A549 (cell line): ENCODE results near the gene HTRA3. TPM values are rescaled to one million over a fixed set of nuclear protein-coding genes. Genes with fewer than 3 reads are reported as not detected.

Experiments used
- ATAC-seq, 2 experiments: fragments of 200-7000 bp in 1 of 2; fragments of >200 bp in 1 of 2; cut with Nextera tagmentation in 1 of 2; cut with Tn5 transposase in 1 of 2; 3 replicates each; pipeline versions ENCODE4 v1.8.0 to v1.9.1; 2018 to 2020; ENCODE audit warnings: mild to moderate bottlenecking in 1 of 2, moderate library complexity in 1 of 2
- CTCF ChIA-PET: fragments of 300-600 bp; sonication (Branson Sonifier 250); formaldehyde crosslinking; extraction: SDS; loops from one replicate; lab custom pipeline; 2021; ENCODE audit warnings: antibody characterized with exemption, inconsistent platforms; lab: Yijun Ruan, JAX
- POLR2A ChIA-PET: fragments of 350-600 bp; formaldehyde crosslinking; extraction: SDS; loops from one replicate; lab custom pipeline; 2021; ENCODE audit warnings: antibody characterized with exemption, inconsistent platforms; lab: Yijun Ruan, JAX
- DNase-seq, 2 experiments: peaks; one replicate each; pipeline versions ENCODE4 v3.0.0 to v3.0.0-alpha.2; 2011 to 2016; ENCODE audit warnings: low read depth in 1 of 2, low spot score in 1 of 2
- FAIRE-seq: peaks from 2 replicates; lab custom pipeline; 2011; peaks lifted over from hg19 to GRCh38; lab: Jason Lieb, UNC
- H3K27ac ChIP-seq, 2 experiments: fragments of >200 bp; sonication (Bioruptor Twin); formaldehyde crosslinking; 3 replicates each; pipeline ENCODE4 v1.5.1; 2016 to 2017
- H3K4me1 ChIP-seq: fragments of >200 bp; sonication (Bioruptor Twin); formaldehyde crosslinking; 3 replicates; pipeline ENCODE4 v1.6.1; 2016
- H3K4me2 ChIP-seq: fragments of >200 bp; sonication (Bioruptor Twin); formaldehyde crosslinking; 3 replicates; pipeline ENCODE4 v1.6.1; 2016
- H3K4me3 ChIP-seq: fragments of >200 bp; sonication (Bioruptor Twin); formaldehyde crosslinking; 3 replicates; pipeline ENCODE4 v1.5.1; 2016
- H3K9me3 ChIP-seq: fragments of >200 bp; sonication (Bioruptor Twin); formaldehyde crosslinking; 3 replicates; pipeline ENCODE4 v1.6.1; 2016
- CBX2 ChIP-seq: fragments of 200-600 bp; sonication (generic); IDR thresholded peaks from 2 replicates; pipeline ENCODE4 v1.6.1; 2016; ENCODE audit warnings: low read depth, mild to moderate bottlenecking, borderline replicate concordance
- CBX8 ChIP-seq: fragments of 200-600 bp; sonication (generic); IDR thresholded peaks from 2 replicates; pipeline ENCODE4 v1.6.1; 2016
- CEBPB ChIP-seq, 2 experiments: fragments of >200 bp in 1 of 2; sonication (Bioruptor Twin) in 1 of 2; formaldehyde crosslinking in 1 of 2; IDR thresholded peaks; 2 replicates each; pipeline ENCODE4 v1.6.1; 2012 to 2016
- CHD2 ChIP-seq: fragments of 150-350 bp; IDR thresholded peaks from 2 replicates; pipeline ENCODE4 v1.6.1; 2014; ENCODE audit warnings: low read length; ENCODE audit not compliant: partially characterized antibody
- CHD4 ChIP-seq: fragments of 200-600 bp; sonication (generic); IDR thresholded peaks from 2 replicates; pipeline ENCODE4 v1.6.1; 2016; ENCODE audit warnings: antibody characterized with exemption, mild to moderate bottlenecking, borderline replicate concordance
- EHF ChIP-seq: fragments of 250-450 bp; sonication (Bioruptor Pico); IDR thresholded peaks from 2 replicates; pipeline ENCODE4 v1.5.0; 2020; ENCODE audit warnings: mild to moderate bottlenecking
- EHMT2 ChIP-seq: fragments of 200-600 bp; sonication (generic); IDR thresholded peaks from 2 replicates; pipeline ENCODE4 v1.6.1; 2016; ENCODE audit warnings: antibody characterized with exemption, low read depth, mild to moderate bottlenecking, moderate library complexity
- ESRRA ChIP-seq: fragments of 150-350 bp; IDR thresholded peaks from 2 replicates; pipeline ENCODE4 v1.6.1; 2014; ENCODE audit warnings: mild to moderate bottlenecking, low read length, borderline replicate concordance
- FOSL2 ChIP-seq, 2 experiments: fragments of 450-650 bp in 1 of 2; fragments of >200 bp in 1 of 2; sonication (Bioruptor Twin) in 1 of 2; formaldehyde crosslinking; IDR thresholded peaks; 2 replicates each; pipeline versions ENCODE4 v1.5.0 to v1.6.1; 2016 to 2020; ENCODE audit warnings: mild to moderate bottlenecking in 1 of 2, moderate library complexity in 1 of 2
- FOXS1 ChIP-seq: fragments of 250-450 bp; sonication (Bioruptor Pico); IDR thresholded peaks from 2 replicates; pipeline ENCODE4 v1.5.0; 2020; ENCODE audit warnings: mild to moderate bottlenecking, moderate library complexity
- GATA3 ChIP-seq: IDR thresholded peaks from 2 replicates; pipeline ENCODE4 v1.6.1; 2012; ENCODE audit warnings: borderline replicate concordance
- HEYL ChIP-seq: fragments of 250-450 bp; sonication (Bioruptor Pico); IDR thresholded peaks from 2 replicates; pipeline ENCODE4 v1.8.0; 2021; ENCODE audit warnings: mild to moderate bottlenecking, moderate library complexity
- HOXA7 ChIP-seq: fragments of 250-450 bp; sonication (Bioruptor Pico); IDR thresholded peaks from 2 replicates; pipeline ENCODE4 v1.5.0; 2020; ENCODE audit warnings: mild to moderate bottlenecking, moderate library complexity
- JUN ChIP-seq, 2 experiments: fragments of >200 bp; sonication (Bioruptor Twin); formaldehyde crosslinking; IDR thresholded peaks; 2 replicates in 1 of 2; 3 replicates in 1 of 2; pipeline ENCODE4 v1.6.1; 2016 to 2017
- JUNB ChIP-seq: fragments of >200 bp; sonication (Bioruptor Twin); formaldehyde crosslinking; IDR thresholded peaks from 2 replicates; pipeline ENCODE4 v1.6.1; 2016
- KDM1A ChIP-seq: fragments of 200-600 bp; sonication (generic); IDR thresholded peaks from 2 replicates; pipeline ENCODE4 v1.6.1; 2016; ENCODE audit warnings: low read depth, mild to moderate bottlenecking
- KDM5A ChIP-seq: fragments of 200-600 bp; sonication (generic); IDR thresholded peaks from 2 replicates; pipeline ENCODE4 v1.6.1; 2016; ENCODE audit warnings: antibody characterized with exemption, mild to moderate bottlenecking
- MYC ChIP-seq: IDR thresholded peaks from 2 replicates; pipeline ENCODE4 v1.6.1; 2012; ENCODE audit warnings: mild to moderate bottlenecking, inconsistent platforms, low read length, improper control_type of control experiment, borderline replicate concordance
- NFE2L2 ChIP-seq: fragments of 150-350 bp; conservative IDR thresholded peaks from 2 replicates; pipeline ENCODE4 v1.6.1; 2014; ENCODE audit warnings: low read length
- PHF8 ChIP-seq: fragments of 200-600 bp; sonication (generic); IDR thresholded peaks from 2 replicates; pipeline ENCODE4 v1.6.1; 2016; ENCODE audit warnings: low read depth, mild to moderate bottlenecking, antibody characterized with exemption, moderate library complexity, borderline replicate concordance
- RARB ChIP-seq: fragments of 250-450 bp; sonication (Bioruptor Pico); IDR thresholded peaks from 2 replicates; pipeline ENCODE4 v1.8.0; 2021; ENCODE audit warnings: mild to moderate bottlenecking, moderate library complexity
- RCOR1 ChIP-seq: fragments of 150-350 bp; IDR thresholded peaks from 2 replicates; pipeline ENCODE4 v1.6.1; 2014; ENCODE audit warnings: antibody characterized with exemption, low read length, low read depth
- SMC3 ChIP-seq: fragments of >200 bp; sonication (Bioruptor Twin); formaldehyde crosslinking; IDR thresholded peaks from 3 replicates; pipeline ENCODE4 v1.6.1; 2018; ENCODE audit warnings: inconsistent platforms
- SREBF2 ChIP-seq: fragments of 450-650 bp; IDR thresholded peaks from 2 replicates; pipeline ENCODE4 v1.6.1; 2014; ENCODE audit warnings: mild to moderate bottlenecking, moderate library complexity
- TP53 ChIP-seq: fragments of 250-450 bp; sonication (Bioruptor Pico); IDR thresholded peaks from 2 replicates; pipeline ENCODE4 v1.5.0; 2021; ENCODE audit warnings: mild to moderate bottlenecking, moderate library complexity
- ZNF302 ChIP-seq: fragments of 250-450 bp; sonication (Bioruptor Pico); IDR thresholded peaks from 2 replicates; pipeline ENCODE4 v1.9.0; 2021; ENCODE audit warnings: inconsistent platforms, mild to moderate bottlenecking, moderate library complexity
- WGBS: methylation state at CpG from one replicate; pipeline ENCODE4 v1.1.6; 2017; ENCODE audit errors: missing lambda C conversion rate; 5-methylcytosine and 5-hydroxymethylcytosine counted together
- polyA plus RNA-seq, 4 experiments: library from polyadenylated mRNA; depleted of rRNA in 3 of 4; stranded (reverse); fragments of >200 nt; fragmentation: RNase III in 1 of 4; extraction: RNeasy Plus Mini Kit Qiagen cat#74134 plus additional on column Dnase treatment in 1 of 4; gene quantifications; 2 replicates in 3 of 4; 3 replicates in 1 of 4; pipeline ENCODE4 v1.2.3, GENCODE V29; 2011 to 2017
- TF ChIP-seq, protein P1 (sequence below): fragments of 200-600 bp; sonication (generic); IDR thresholded peaks from 2 replicates; pipeline ENCODE4 v1.6.1; 2016; ENCODE audit warnings: antibody characterized with exemption, mild to moderate bottlenecking, moderate library complexity
- TF ChIP-seq, protein P2 (sequence below): fragments of >200 bp; sonication (Bioruptor Twin); formaldehyde crosslinking; IDR thresholded peaks from 3 replicates; pipeline ENCODE4 v1.6.1; 2016
- TF ChIP-seq, protein P3 (sequence below): fragments of 250-450 bp; sonication (Bioruptor Pico); IDR thresholded peaks from 2 replicates; pipeline ENCODE4 v1.5.0; 2020; ENCODE audit warnings: low read depth, mild to moderate bottlenecking, moderate library complexity
- TF ChIP-seq, protein P4 (sequence below): fragments of >200 bp; sonication (Bioruptor Twin); formaldehyde crosslinking; IDR thresholded peaks from 2 replicates; pipeline ENCODE4 v1.6.1; 2016
- TF ChIP-seq, protein P5 (sequence below): IDR thresholded peaks from 2 replicates; pipeline ENCODE4 v1.6.1; 2012

The HTRA3 gene
- polyA plus RNA-seq, 2 of the 4 experiments (the other 2 are of a cell fraction) = 4.6 to 7.4 TPM

DNA sequence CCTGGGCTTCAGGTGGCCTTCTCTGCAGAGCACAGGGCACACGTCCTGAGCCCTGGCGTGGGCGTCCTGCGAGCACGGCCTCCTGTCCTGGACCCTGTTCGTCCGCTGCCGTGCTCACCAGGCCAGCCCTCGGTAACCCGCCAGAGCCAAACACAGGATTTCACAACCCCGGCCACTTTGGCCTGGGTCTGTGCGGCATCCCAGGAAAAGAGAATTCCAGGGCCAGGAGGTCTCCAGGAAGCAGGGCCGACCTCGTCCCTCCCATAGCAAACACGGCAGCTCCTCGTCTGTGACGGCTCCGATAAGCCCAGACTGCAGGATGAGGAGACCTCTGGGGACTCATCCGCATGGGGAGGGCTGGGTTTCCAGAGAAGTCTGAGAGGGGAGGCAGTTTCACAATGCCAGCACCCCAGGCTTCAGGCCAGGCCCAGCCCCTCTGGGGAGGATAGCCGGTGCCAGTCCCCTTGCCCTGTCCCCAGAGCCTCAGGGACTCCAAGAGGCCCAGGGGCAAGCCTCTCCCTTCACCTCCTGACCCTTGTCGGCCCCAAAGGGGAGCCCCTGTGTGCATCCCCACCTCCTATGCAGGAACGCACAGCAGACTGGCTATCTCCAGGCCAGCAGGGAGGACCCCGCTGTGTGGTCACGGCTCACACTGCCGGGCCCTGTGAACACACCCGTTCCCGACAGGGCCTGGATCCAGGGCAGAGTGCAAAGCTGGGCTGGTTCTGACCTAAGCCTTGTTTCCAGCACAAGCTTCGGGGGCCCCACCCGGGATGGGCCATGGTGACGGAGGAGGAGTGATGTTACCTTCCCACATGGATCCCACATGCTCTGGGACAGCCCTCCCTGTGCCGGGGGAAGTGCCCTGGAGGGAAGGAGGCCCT lies 22.3 kb upstream of the HTRA3 start:
- 89% methylated on average over 15 of the region's 31 CpGs for WGBS
- CTCF ChIA-PET = interaction anchor here (0.9 to 17.2 kb wide), 2 partner anchors 11 to 154 kb away, joined by 3 to 270 read pairs; no protein-coding TSS in a partner anchor
- POLR2A ChIA-PET = no interaction called here

DNA sequence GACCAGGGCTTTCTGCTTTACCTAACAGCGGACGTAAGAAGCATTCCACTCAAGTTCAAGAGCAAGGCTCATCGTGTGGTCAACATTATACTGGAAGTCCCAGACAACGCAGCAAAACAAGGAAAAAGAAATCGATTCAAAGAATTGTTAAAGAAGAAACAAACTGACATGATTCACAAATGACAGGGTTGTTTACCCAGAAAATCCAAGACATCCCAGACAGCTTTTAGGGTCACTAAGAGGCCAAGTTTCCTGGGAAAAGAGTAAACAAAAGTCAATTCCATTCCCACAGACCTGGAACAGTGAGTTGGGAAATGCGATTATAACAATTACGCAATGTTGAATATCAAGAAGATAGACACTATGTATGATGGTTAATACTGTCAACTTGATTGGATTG lies 21.5 kb upstream of the HTRA3 start:
- H3K27ac ChIP-seq = peak overlapping the region; percentile 69 to 88
- FAIRE-seq (no peak), ATAC-seq (peak; percentile 41 to 64; a peak in 5 of 6 replicates), DNase-seq (peak in 1 of 2 experiments; percentile 85)
- 31% methylated on average over 7 of the region's 7 CpGs for WGBS
- no peaks in the 10 kb centered on the region for H3K9me3 ChIP-seq
- H3K4me1 ChIP-seq = peaks cover 21% of the 10 kb centered on the region
- CTCF ChIA-PET = interaction anchor here (1.7 to 17.2 kb wide), 2 partner anchors 19 to 154 kb away, joined by 8 to 270 read pairs; no protein-coding TSS in a partner anchor
- peak overlapping the region; percentile 48 for H3K4me2 ChIP-seq
- no peak overlapping the region for H3K4me3 ChIP-seq
- POLR2A ChIA-PET = no interaction called here
- TF ChIP-seq, protein P1, sequence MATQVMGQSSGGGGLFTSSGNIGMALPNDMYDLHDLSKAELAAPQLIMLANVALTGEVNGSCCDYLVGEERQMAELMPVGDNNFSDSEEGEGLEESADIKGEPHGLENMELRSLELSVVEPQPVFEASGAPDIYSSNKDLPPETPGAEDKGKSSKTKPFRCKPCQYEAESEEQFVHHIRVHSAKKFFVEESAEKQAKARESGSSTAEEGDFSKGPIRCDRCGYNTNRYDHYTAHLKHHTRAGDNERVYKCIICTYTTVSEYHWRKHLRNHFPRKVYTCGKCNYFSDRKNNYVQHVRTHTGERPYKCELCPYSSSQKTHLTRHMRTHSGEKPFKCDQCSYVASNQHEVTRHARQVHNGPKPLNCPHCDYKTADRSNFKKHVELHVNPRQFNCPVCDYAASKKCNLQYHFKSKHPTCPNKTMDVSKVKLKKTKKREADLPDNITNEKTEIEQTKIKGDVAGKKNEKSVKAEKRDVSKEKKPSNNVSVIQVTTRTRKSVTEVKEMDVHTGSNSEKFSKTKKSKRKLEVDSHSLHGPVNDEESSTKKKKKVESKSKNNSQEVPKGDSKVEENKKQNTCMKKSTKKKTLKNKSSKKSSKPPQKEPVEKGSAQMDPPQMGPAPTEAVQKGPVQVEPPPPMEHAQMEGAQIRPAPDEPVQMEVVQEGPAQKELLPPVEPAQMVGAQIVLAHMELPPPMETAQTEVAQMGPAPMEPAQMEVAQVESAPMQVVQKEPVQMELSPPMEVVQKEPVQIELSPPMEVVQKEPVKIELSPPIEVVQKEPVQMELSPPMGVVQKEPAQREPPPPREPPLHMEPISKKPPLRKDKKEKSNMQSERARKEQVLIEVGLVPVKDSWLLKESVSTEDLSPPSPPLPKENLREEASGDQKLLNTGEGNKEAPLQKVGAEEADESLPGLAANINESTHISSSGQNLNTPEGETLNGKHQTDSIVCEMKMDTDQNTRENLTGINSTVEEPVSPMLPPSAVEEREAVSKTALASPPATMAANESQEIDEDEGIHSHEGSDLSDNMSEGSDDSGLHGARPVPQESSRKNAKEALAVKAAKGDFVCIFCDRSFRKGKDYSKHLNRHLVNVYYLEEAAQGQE = no peak
- no peak for TF ChIP-seq KDM1A
- TF ChIP-seq, protein P2, sequence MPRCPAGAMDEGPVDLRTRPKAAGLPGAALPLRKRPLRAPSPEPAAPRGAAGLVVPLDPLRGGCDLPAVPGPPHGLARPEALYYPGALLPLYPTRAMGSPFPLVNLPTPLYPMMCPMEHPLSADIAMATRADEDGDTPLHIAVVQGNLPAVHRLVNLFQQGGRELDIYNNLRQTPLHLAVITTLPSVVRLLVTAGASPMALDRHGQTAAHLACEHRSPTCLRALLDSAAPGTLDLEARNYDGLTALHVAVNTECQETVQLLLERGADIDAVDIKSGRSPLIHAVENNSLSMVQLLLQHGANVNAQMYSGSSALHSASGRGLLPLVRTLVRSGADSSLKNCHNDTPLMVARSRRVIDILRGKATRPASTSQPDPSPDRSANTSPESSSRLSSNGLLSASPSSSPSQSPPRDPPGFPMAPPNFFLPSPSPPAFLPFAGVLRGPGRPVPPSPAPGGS = no peak
- peak; percentile 82 to 96 for TF ChIP-seq CEBPB (IDR thresholded peaks at IDR 0.05)
- TF ChIP-seq FOSL2 (IDR thresholded peaks at IDR 0.05) = no peak
- peak; percentile 76 for TF ChIP-seq FOSL2 (CRISPR knock-in tag; IDR thresholded peaks at IDR 0.05)
- TF ChIP-seq, protein P3, sequence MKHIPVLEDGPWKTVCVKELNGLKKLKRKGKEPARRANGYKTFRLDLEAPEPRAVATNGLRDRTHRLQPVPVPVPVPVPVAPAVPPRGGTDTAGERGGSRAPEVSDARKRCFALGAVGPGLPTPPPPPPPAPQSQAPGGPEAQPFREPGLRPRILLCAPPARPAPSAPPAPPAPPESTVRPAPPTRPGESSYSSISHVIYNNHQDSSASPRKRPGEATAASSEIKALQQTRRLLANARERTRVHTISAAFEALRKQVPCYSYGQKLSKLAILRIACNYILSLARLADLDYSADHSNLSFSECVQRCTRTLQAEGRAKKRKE (CRISPR knock-in tag) = no peak
- TF ChIP-seq ZNF302 (CRISPR knock-in tag) = no peak
- peak; percentile 39 for TF ChIP-seq JUNB
- TF ChIP-seq HEYL = no peak
- TF ChIP-seq MYC = no peak
- no peak for TF ChIP-seq EHMT2
- TF ChIP-seq KDM5A = no peak
- no peak for TF ChIP-seq TP53 (CRISPR knock-in tag)
- no peak for TF ChIP-seq FOXS1 (CRISPR knock-in tag)
- 0 out of 2 replicates have a peak, but pooled peaks have one; percentile 36 for TF ChIP-seq GATA3
- TF ChIP-seq CHD2 = no peak
- no peak for TF ChIP-seq EHF (CRISPR knock-in tag)
- TF ChIP-seq RCOR1 = no peak
- TF ChIP-seq, protein P4, sequence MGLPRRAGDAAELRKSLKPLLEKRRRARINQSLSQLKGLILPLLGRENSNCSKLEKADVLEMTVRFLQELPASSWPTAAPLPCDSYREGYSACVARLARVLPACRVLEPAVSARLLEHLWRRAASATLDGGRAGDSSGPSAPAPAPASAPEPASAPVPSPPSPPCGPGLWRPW = peak; percentile 27; the same call in 1 of the 2 replicates

More for the DNA sequence above, 22.3 kb upstream of the HTRA3 start:
- DNase-seq (peak in 1 of 2 experiments; percentile 53), ATAC-seq (peak; percentile 21 to 60; a peak in 4 of 6 replicates), FAIRE-seq (no peak)
- Histone ChIP-seq H3K4me1 (peaks cover 24% of the 10 kb centered on the region), H3K9me3 (no peaks in the 10 kb centered on the region), H3K4me3 (no peak overlapping the region), H3K4me2 (peak overlapping the region; percentile 48), H3K27ac (peak overlapping the region; percentile 69 to 88)
- TF ChIP-seq HOXA7 (CRISPR knock-in tag) (no peak), ESRRA (no peak), CBX8 (no peak), NFE2L2 (no peak), CHD4 (no peak), MYC (no peak), CHD2 (no peak), PHF8 (no peak), SMC3 (no peak), RARB (no peak), KDM5A (no peak), SREBF2 (no peak), CBX2 (no peak), JUN (IDR thresholded peaks at IDR 0.05) (no peak)
- TF ChIP-seq, protein P2 = no peak
- TF ChIP-seq, protein P5, sequence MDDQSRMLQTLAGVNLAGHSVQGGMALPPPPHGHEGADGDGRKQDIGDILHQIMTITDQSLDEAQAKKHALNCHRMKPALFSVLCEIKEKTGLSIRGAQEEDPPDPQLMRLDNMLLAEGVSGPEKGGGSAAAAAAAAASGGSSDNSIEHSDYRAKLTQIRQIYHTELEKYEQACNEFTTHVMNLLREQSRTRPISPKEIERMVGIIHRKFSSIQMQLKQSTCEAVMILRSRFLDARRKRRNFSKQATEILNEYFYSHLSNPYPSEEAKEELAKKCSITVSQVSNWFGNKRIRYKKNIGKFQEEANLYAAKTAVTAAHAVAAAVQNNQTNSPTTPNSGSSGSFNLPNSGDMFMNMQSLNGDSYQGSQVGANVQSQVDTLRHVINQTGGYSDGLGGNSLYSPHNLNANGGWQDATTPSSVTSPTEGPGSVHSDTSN = no peak
